NK-92 (cell line): ENCODE results near the gene ZNF225.
"Not testable (repeated sequence)": the region's sequence is repeated elsewhere in the genome, so short reads cannot be mapped to it uniquely, and the experiment has no call there.

Source experiments
- DNase-seq: peaks from one replicate; lab custom pipeline; 2025; ENCODE audit not compliant: unreplicated experiment; lab: John Stamatoyannopoulos, UW

ZNF225 gene

GRCh38 chr19:44113138-44113783 is at the start of gene ZNF225:
Gene ZNF225 (plus strand): TSS chr19:44113399. CDS start chr19:44115828, 2,429 bp downstream.
- no peak for DNase-seq

- no peak for DNase-seq
Observed at GRCh38 chr19:44066305-44066704, 46.9 kb upstream of the ZNF225 start.

- no peak for DNase-seq
Observed at GRCh38 chr19:44069415-44069814, 43.8 kb upstream of the ZNF225 start.

GRCh38 chr19:44071824-44072542 is 41.2 kb upstream of the ZNF225 start, which contains the start of gene ZNF284:
Gene ZNF284 (plus strand): TSS chr19:44072159. CDS start chr19:44076390, 4,231 bp downstream.
- DNase-seq: no peak

- no peak for DNase-seq
Observed at GRCh38 chr19:44072543-44073401, 40.4 kb upstream of the ZNF225 start.

- no peak for DNase-seq
Observed at GRCh38 chr19:44076325-44076724, 36.9 kb upstream of the ZNF225 start.

GRCh38 chr19:44092108-44092507 is 21.1 kb upstream of the ZNF225 start:
- no peak for DNase-seq

- DNase-seq: no peak
Observed at GRCh38 chr19:44093931-44094765, 19.1 kb upstream of the ZNF225 start, which contains the start of gene ZNF224. Gene ZNF224 (plus strand): TSS chr19:44094361. CDS start chr19:44097874, 3,513 bp downstream.

GRCh38 chr19:44107751-44108150 is 5.4 kb upstream of the ZNF225 start:
- no peak for DNase-seq

GRCh38 chr19:44109458-44109857 is 3.7 kb upstream of the ZNF225 start:
- no peak for DNase-seq

- no peak for DNase-seq
Observed at GRCh38 chr19:44111910-44112463, 1.2 kb upstream of the ZNF225 start.

GRCh38 chr19:44112802-44113137 is 429 bp upstream of the ZNF225 start:
- DNase-seq: no peak

GRCh38 chr19:44113784-44114390 is 688 bp downstream of the ZNF225 start:
- no peak for DNase-seq

- DNase-seq: not testable (repeated sequence)
Observed at GRCh38 chr19:44121162-44121561, 8.0 kb downstream of the ZNF225 start.

- DNase-seq: no peak
Observed at GRCh38 chr19:44131955-44132354, 18.8 kb downstream of the ZNF225 start.

GRCh38 chr19:44141191-44142058 is 28.2 kb downstream of the ZNF225 start, which contains the start of gene ZNF234:
Gene ZNF234 (plus strand): TSS chr19:44141554. CDS start chr19:44144633, 3,079 bp downstream.
- no peak for DNase-seq

GRCh38 chr19:44142059-44142433 is 28.8 kb downstream of the ZNF225 start:
- DNase-seq: no peak

- DNase-seq: no peak
Observed at GRCh38 chr19:44149776-44150175, 36.6 kb downstream of the ZNF225 start.

- no peak for DNase-seq
Observed at GRCh38 chr19:44151491-44151890, 38.3 kb downstream of the ZNF225 start.
